ENCODE results near the gene GPHA2. TPM values are rescaled to one million over a fixed set of nuclear protein-coding genes. Genes with fewer than 3 reads are reported as not detected.

Gene GPHA2
- total RNA-seq, 1 experiment from 2014 or later = not detected

DNA sequence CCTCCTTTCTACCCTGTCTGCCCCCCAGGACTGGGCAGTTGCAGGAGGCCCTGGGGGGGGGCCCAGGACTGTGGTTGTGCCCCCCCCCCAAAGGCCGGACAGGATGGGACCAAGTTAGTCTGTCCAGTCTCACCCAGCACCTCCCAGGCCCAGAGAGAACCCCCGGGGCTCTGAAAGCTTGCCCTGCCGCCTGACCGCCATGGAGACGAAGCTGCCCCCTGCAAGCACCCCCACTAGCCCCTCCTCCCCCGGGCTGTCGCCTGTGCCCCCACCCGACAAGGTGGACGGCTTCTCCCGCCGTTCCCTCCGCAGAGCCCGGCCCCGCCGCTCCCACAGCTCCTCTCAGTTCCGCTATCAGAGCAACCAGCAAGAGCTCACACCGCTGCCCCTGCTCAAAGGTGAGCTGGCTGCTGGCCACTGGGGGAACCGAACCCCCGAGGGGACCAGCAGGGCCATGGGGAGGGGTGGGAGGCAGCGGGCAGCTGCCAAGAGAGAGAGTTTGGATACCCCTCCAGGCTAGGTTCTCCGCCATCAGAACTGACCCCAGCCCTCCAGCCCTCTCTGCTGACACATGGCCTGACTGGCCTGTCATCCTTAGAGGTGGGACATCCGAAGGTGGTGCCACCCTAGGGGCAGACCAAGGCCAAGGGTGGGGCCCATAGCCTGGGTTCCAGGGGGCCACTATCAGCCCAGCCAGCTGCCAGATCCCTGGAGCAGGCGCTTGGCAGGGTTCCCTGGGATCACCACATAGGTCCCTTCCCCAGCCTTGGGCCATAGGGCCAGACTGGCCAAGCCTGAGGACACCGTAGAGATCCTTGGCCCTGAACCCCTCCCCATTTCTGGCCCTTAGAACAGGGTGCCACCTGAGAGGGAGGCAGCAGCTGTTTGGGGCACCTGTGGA is 9.9 kb downstream of the GPHA2 start:
- Mint-ChIP-seq H3K4me3 (ENCODE audit: low read depth, unreplicated experiment) (peak overlapping the region; percentile 84), H3K27me3 (ENCODE audit: unreplicated experiment) (no peaks in the 10 kb centered on the region), H3K27ac (ENCODE audit: unreplicated experiment) (peak overlapping the region; percentile 17), H3K9me3 (ENCODE audit: low read depth, unreplicated experiment) (no peaks in the 10 kb centered on the region), H3K36me3 (ENCODE audit: insufficient read depth, unreplicated experiment) (peaks cover 20% of the 10 kb centered on the region), H3K4me1 (ENCODE audit: low read depth, unreplicated experiment) (peaks cover 8% of the 10 kb centered on the region)
- CTCF ChIA-PET = interaction anchor here (0.6 kb wide), 1 partner anchor 67 kb away, joined by 3 read pairs; no protein-coding TSS in a partner anchor
- no peak for DNase-seq
- TF ChIP-seq CTCF (IDR thresholded peaks at IDR 0.05; ENCODE audit: unreplicated experiment) = no peak
- no TSS peak for BruUV-seq (replicated peaks)
- intact Hi-C loops (cut with micrococcal nuclease; ENCODE audit: unreplicated experiment) = no loop called here

GRCh38 chr11:64924910-64925284 is 10.8 kb downstream of the GPHA2 start:
- CTCF ChIA-PET = interaction anchor here (1.5 kb wide), 1 partner anchor 72 kb away, joined by 5 read pairs; the partner anchor contains the start of gene BATF2
- intact Hi-C loops (cut with micrococcal nuclease; ENCODE audit: unreplicated experiment) = no loop called here
- Mint-ChIP-seq H3K4me1 (ENCODE audit: low read depth, unreplicated experiment) (peaks cover 8% of the 10 kb centered on the region), H3K9me3 (ENCODE audit: low read depth, unreplicated experiment) (no peaks in the 10 kb centered on the region), H3K27me3 (ENCODE audit: unreplicated experiment) (no peaks in the 10 kb centered on the region), H3K4me3 (ENCODE audit: low read depth, unreplicated experiment) (peak overlapping the region; percentile 84), H3K27ac (ENCODE audit: unreplicated experiment) (peak overlapping the region; percentile 17), H3K36me3 (ENCODE audit: insufficient read depth, unreplicated experiment) (peaks cover 20% of the 10 kb centered on the region)
- DNase-seq = no peak
- no TSS peak for BruUV-seq (replicated peaks)
- no peak for TF ChIP-seq CTCF (IDR thresholded peaks at IDR 0.05; ENCODE audit: unreplicated experiment)

- H3K4me3 Mint-ChIP-seq (ENCODE audit: low read depth, unreplicated experiment) = peak within 1 kb of the TSS; percentile 84
- H3K27me3 Mint-ChIP-seq (ENCODE audit: unreplicated experiment) = no peaks in the 10 kb centered on the region
- no peaks in the 10 kb centered on the region for H3K9me3 Mint-ChIP-seq (ENCODE audit: low read depth, unreplicated experiment)
- TF ChIP-seq CTCF (IDR thresholded peaks at IDR 0.05; ENCODE audit: unreplicated experiment) = no peak
- H3K36me3 Mint-ChIP-seq (ENCODE audit: insufficient read depth, unreplicated experiment) = peaks cover 20% of the 10 kb centered on the region
- CTCF ChIA-PET = interaction anchor here (1.5 kb wide), 1 partner anchor 73 kb away, joined by 5 read pairs; the partner anchor contains the start of gene BATF2
- intact Hi-C loops (cut with micrococcal nuclease; ENCODE audit: unreplicated experiment) = no loop called here
- DNase-seq = peak; percentile 87
- H3K4me1 Mint-ChIP-seq (ENCODE audit: low read depth, unreplicated experiment) = peaks cover 8% of the 10 kb centered on the region
- peak within 1 kb of the TSS; percentile 82 for H3K27ac Mint-ChIP-seq (ENCODE audit: unreplicated experiment)
- no TSS peak for BruUV-seq (replicated peaks)
These were observed 11.5 kb downstream of the GPHA2 start, which contains the start of gene PPP2R5B for GRCh38 chr11:64923944-64924909. TSS of gene PPP2R5B (plus strand) at chr11:64924689. CDS start at chr11:64925735, 1,046 bp downstream.

- peaks cover 20% of the 10 kb centered on the region for H3K36me3 Mint-ChIP-seq (ENCODE audit: insufficient read depth, unreplicated experiment)
- H3K4me3 Mint-ChIP-seq (ENCODE audit: low read depth, unreplicated experiment) = no peak overlapping the region
- no peak overlapping the region for H3K27ac Mint-ChIP-seq (ENCODE audit: unreplicated experiment)
- H3K27me3 Mint-ChIP-seq (ENCODE audit: unreplicated experiment) = no peaks in the 10 kb centered on the region
- no peak for DNase-seq
- peaks cover 8% of the 10 kb centered on the region for H3K4me1 Mint-ChIP-seq (ENCODE audit: low read depth, unreplicated experiment)
- CTCF ChIA-PET = interaction anchor here (0.6 to 1.5 kb wide), 2 partner anchors 46 to 74 kb away, joined by 5 to 6 read pairs; partner anchors contain the start of gene BATF2
- TF ChIP-seq CTCF (IDR thresholded peaks at IDR 0.05; ENCODE audit: unreplicated experiment) = no peak
- intact Hi-C loops (cut with micrococcal nuclease; ENCODE audit: unreplicated experiment) = no loop called here
- no TSS peak for BruUV-seq (replicated peaks)
- no peaks in the 10 kb centered on the region for H3K9me3 Mint-ChIP-seq (ENCODE audit: low read depth, unreplicated experiment)
These were observed 12.5 kb downstream of the GPHA2 start for GRCh38 chr11:64923151-64923661.
